A673 (cell line): ENCODE data around the gene NHERF2. TPM values are rescaled to one million over a fixed set of nuclear protein-coding genes. Genes with fewer than 3 reads are reported as not detected.

Source experiments
- BruUV-seq: library from RNA; stranded (reverse); fragments of 400-500 nt; replicated peaks from 2 replicates; lab custom pipeline; 2021; lab: Mats Ljungman, UMichigan
- CTCF ChIA-PET: fragments of 300-600 bp; sonication (Branson Sonifier 250); formaldehyde crosslinking; loops from one replicate; lab custom pipeline; 2022; ENCODE audit warnings: antibody characterized with exemption; lab: Charles Lee
- POLR2A ChIA-PET: fragments of 300-600 bp; sonication (Branson Sonifier 250); formaldehyde crosslinking; loops from one replicate; lab custom pipeline; 2022; ENCODE audit warnings: antibody characterized with exemption; ENCODE audit not compliant: low non-redundant PET; lab: Charles Lee
- DNase-seq: peaks from one replicate; pipeline ENCODE4 v3.0.0-alpha.2; 2015; ENCODE audit warnings: low spot score
- H3K27ac ChIP-seq: fragments of 200-600 bp; sonication (generic); 2 replicates; pipeline ENCODE4 v1.5.1; 2016; ENCODE audit warnings: mixed run types, low read depth, mild to moderate bottlenecking, mixed read lengths, antibody characterized with exemption, low read length; ENCODE audit not compliant: poor library complexity, severe bottlenecking
- H3K27me3 ChIP-seq: fragments of 200-600 bp; sonication (generic); replicated peaks from 2 replicates; pipeline ENCODE4 v1.6.1; 2017; ENCODE audit warnings: mixed run types, low read depth, mild to moderate bottlenecking, mixed read lengths, antibody characterized with exemption, low read length; ENCODE audit not compliant: insufficient read depth, poor library complexity
- H3K36me3 ChIP-seq: fragments of 200-600 bp; sonication (generic); 2 replicates; pipeline ENCODE4 v1.6.1; 2016; ENCODE audit warnings: mixed run types, mild to moderate bottlenecking, mixed read lengths, antibody characterized with exemption, low read length; ENCODE audit not compliant: insufficient read depth, poor library complexity, severe bottlenecking
- H3K4me1 ChIP-seq: fragments of 200-600 bp; sonication (generic); 2 replicates; pipeline ENCODE4 v1.6.1; 2017; ENCODE audit warnings: mixed run types, mild to moderate bottlenecking, mixed read lengths, antibody characterized with exemption, low read length; ENCODE audit not compliant: insufficient read depth, poor library complexity, severe bottlenecking
- H3K4me3 ChIP-seq: fragments of 200-600 bp; sonication (generic); 2 replicates; pipeline ENCODE4 v1.5.1; 2016; ENCODE audit warnings: low read depth, mixed run types, mild to moderate bottlenecking, mixed read lengths, low read length; ENCODE audit not compliant: poor library complexity, severe bottlenecking
- H3K9me3 ChIP-seq: fragments of 200-600 bp; sonication (generic); 2 replicates; pipeline ENCODE4 v1.6.1; 2016; ENCODE audit warnings: mixed run types, low read depth, mild to moderate bottlenecking, mixed read lengths, antibody characterized with exemption, low read length; ENCODE audit not compliant: poor library complexity, severe bottlenecking
- EZH2 ChIP-seq: fragments of 200-600 bp; sonication (generic); IDR thresholded peaks from 2 replicates; pipeline ENCODE4 v1.6.1; 2017; ENCODE audit warnings: borderline replicate concordance, low read depth, mild to moderate bottlenecking, mixed read lengths, antibody characterized with exemption, low read length; ENCODE audit not compliant: poor library complexity, severe bottlenecking
- intact Hi-C: fragments of 100-400 bp; cut with micrococcal nuclease; formaldehyde crosslinking; loops from one replicate; pipeline ENCODE4 v1.10.0; 2022; ENCODE audit not compliant: unreplicated experiment
- total RNA-seq: library from RNA; stranded (reverse); gene quantifications from 2 replicates; pipeline ENCODE4 v1.2.3, GENCODE V29; 2021
- TF ChIP-seq, protein P1 (sequence below): fragments of 300-800, 200-600 bp; sonication (generic); conservative IDR thresholded peaks from 2 replicates; pipeline ENCODE4 v1.5.1; 2017; ENCODE audit warnings: low read depth, mild to moderate bottlenecking, antibody characterized with exemption, low read length, moderate library complexity, mixed read lengths

The NHERF2 gene
- total RNA-seq, 1 experiment from 2014 or later, result 19.5 TPM

DNA sequence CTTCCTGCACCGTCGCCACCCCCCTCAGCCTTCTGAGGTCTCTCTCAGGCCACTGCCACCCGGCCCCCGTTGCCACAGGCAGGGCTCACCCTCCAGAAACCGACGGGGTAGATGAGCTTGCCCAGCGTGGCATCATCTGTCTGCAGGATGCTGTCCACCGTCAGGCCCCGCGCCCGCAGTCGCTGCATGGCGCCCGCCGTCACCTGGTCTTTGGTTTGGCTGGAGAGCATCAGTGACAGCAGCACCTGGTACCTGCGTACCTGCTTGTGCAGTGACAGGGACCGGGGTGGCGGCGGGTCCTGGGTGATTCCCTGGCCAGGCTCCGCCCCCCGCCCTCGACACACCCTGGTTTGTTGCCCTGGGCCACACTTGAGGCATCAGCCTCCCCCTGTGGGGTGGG is 17.8 kb downstream of the NHERF2 start:
- H3K4me3 ChIP-seq, result no peak overlapping the region
- CTCF ChIA-PET, result no interaction called here
- POLR2A ChIA-PET, result no interaction called here
- no peaks in the 10 kb centered on the region for H3K36me3 ChIP-seq
- no peak for DNase-seq
- BruUV-seq, result no TSS peak
- H3K9me3 ChIP-seq, result no peaks in the 10 kb centered on the region
- no peak overlapping the region for H3K27ac ChIP-seq
- intact Hi-C loops, result no loop called here
- peaks cover 2% of the 10 kb centered on the region for H3K4me1 ChIP-seq
- TF ChIP-seq, protein P1, sequence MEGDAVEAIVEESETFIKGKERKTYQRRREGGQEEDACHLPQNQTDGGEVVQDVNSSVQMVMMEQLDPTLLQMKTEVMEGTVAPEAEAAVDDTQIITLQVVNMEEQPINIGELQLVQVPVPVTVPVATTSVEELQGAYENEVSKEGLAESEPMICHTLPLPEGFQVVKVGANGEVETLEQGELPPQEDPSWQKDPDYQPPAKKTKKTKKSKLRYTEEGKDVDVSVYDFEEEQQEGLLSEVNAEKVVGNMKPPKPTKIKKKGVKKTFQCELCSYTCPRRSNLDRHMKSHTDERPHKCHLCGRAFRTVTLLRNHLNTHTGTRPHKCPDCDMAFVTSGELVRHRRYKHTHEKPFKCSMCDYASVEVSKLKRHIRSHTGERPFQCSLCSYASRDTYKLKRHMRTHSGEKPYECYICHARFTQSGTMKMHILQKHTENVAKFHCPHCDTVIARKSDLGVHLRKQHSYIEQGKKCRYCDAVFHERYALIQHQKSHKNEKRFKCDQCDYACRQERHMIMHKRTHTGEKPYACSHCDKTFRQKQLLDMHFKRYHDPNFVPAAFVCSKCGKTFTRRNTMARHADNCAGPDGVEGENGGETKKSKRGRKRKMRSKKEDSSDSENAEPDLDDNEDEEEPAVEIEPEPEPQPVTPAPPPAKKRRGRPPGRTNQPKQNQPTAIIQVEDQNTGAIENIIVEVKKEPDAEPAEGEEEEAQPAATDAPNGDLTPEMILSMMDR, result no peak
- TF ChIP-seq EZH2, result no peak
- no peaks in the 10 kb centered on the region for H3K27me3 ChIP-seq

- Histone ChIP-seq H3K9me3 (no peaks in the 10 kb centered on the region), H3K27me3 (no peaks in the 10 kb centered on the region), H3K4me1 (no peaks in the 10 kb centered on the region), H3K4me3 (peak overlapping the region; percentile 93), H3K36me3 (peaks cover 4% of the 10 kb centered on the region), H3K27ac (no peak overlapping the region)
- no peak for DNase-seq
- intact Hi-C loops, result no loop called here
- ChIA-PET CTCF (no interaction called here), POLR2A (no interaction called here)
- TF ChIP-seq, protein P1, result no peak
- TF ChIP-seq EZH2, result no peak
- no TSS peak for BruUV-seq
Observed at GRCh38 chr16:2045965-2046892, 19.5 kb downstream of the NHERF2 start.

DNA sequence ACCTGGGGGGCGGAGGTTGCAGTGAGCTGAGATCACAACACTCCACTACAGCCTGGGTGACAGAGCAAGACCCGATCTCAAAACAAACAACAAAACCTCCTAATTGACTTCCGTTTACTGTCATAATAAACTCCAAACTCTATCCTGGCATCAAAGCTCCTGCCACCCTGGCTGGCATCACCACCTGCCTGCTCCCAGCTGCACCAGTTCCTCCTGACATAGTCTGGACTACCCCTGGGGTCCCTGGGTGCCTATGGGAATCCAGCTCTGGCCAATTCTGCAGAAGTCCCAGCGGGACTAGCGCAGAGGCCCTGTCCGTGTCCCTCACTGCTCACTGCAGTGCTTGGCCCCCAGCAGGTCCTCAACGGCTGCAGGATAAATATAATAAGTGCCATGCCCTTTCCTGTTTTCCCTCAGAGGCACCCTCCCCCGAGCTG is 20.2 kb downstream of the NHERF2 start:
- no peaks in the 10 kb centered on the region for H3K9me3 ChIP-seq
- no peak for DNase-seq
- H3K36me3 ChIP-seq, result peaks cover 7% of the 10 kb centered on the region
- BruUV-seq, result no TSS peak
- intact Hi-C loops, result no loop called here
- ChIA-PET POLR2A (no interaction called here), CTCF (no interaction called here)
- TF ChIP-seq EZH2, result no peak
- TF ChIP-seq, protein P1, result no peak
- H3K27ac ChIP-seq, result peak overlapping the region; percentile 26
- no peaks in the 10 kb centered on the region for H3K27me3 ChIP-seq
- H3K4me3 ChIP-seq, result peak overlapping the region; percentile 93
- H3K4me1 ChIP-seq, result no peaks in the 10 kb centered on the region
